A549 (cell line): ENCODE measurements around the gene IGFBP2. TPM values are rescaled to one million over a fixed set of nuclear protein-coding genes. Genes with fewer than 3 reads are reported as not detected.

ENCODE experiments used
- ATAC-seq, 2 experiments: fragments of 200-7000 bp in 1 of 2; fragments of >200 bp in 1 of 2; cut with Nextera tagmentation in 1 of 2; cut with Tn5 transposase in 1 of 2; 3 replicates each; pipeline versions ENCODE4 v1.8.0 to v1.9.1; 2018 to 2020; ENCODE audit warnings: mild to moderate bottlenecking in 1 of 2, moderate library complexity in 1 of 2
- CTCF ChIA-PET: fragments of 300-600 bp; sonication (Branson Sonifier 250); formaldehyde crosslinking; extraction: SDS; loops from one replicate; lab custom pipeline; 2021; ENCODE audit warnings: antibody characterized with exemption, inconsistent platforms; lab: Yijun Ruan, JAX
- POLR2A ChIA-PET: fragments of 350-600 bp; formaldehyde crosslinking; extraction: SDS; loops from one replicate; lab custom pipeline; 2021; ENCODE audit warnings: antibody characterized with exemption, inconsistent platforms; lab: Yijun Ruan, JAX
- DNase-seq, 2 experiments: peaks; one replicate each; pipeline versions ENCODE4 v3.0.0 to v3.0.0-alpha.2; 2011 to 2016; ENCODE audit warnings: low read depth in 1 of 2, low spot score in 1 of 2
- FAIRE-seq: peaks from 2 replicates; lab custom pipeline; 2011; peaks lifted over from hg19 to GRCh38; lab: Jason Lieb, UNC
- H3K27ac ChIP-seq, 2 experiments: fragments of >200 bp; sonication (Bioruptor Twin); formaldehyde crosslinking; 3 replicates each; pipeline ENCODE4 v1.5.1; 2016 to 2017
- H3K4me1 ChIP-seq: fragments of >200 bp; sonication (Bioruptor Twin); formaldehyde crosslinking; 3 replicates; pipeline ENCODE4 v1.6.1; 2016
- H3K4me2 ChIP-seq: fragments of >200 bp; sonication (Bioruptor Twin); formaldehyde crosslinking; 3 replicates; pipeline ENCODE4 v1.6.1; 2016
- H3K4me3 ChIP-seq: fragments of >200 bp; sonication (Bioruptor Twin); formaldehyde crosslinking; 3 replicates; pipeline ENCODE4 v1.5.1; 2016
- H3K9me3 ChIP-seq: fragments of >200 bp; sonication (Bioruptor Twin); formaldehyde crosslinking; 3 replicates; pipeline ENCODE4 v1.6.1; 2016
- BCL3 ChIP-seq: fragments of >200 bp; sonication (Bioruptor Twin); formaldehyde crosslinking; IDR thresholded peaks from 3 replicates; pipeline ENCODE4 v1.6.1; 2016
- BHLHE40 ChIP-seq: IDR thresholded peaks from 2 replicates; pipeline ENCODE4 v1.6.1; 2012; ENCODE audit warnings: low read depth, low read length, inconsistent platforms
- CEBPB ChIP-seq, 2 experiments: fragments of >200 bp in 1 of 2; sonication (Bioruptor Twin) in 1 of 2; formaldehyde crosslinking in 1 of 2; IDR thresholded peaks; 2 replicates each; pipeline ENCODE4 v1.6.1; 2012 to 2016
- CHD4 ChIP-seq: fragments of 200-600 bp; sonication (generic); IDR thresholded peaks from 2 replicates; pipeline ENCODE4 v1.6.1; 2016; ENCODE audit warnings: antibody characterized with exemption, mild to moderate bottlenecking, borderline replicate concordance
- ESRRA ChIP-seq: fragments of 150-350 bp; IDR thresholded peaks from 2 replicates; pipeline ENCODE4 v1.6.1; 2014; ENCODE audit warnings: mild to moderate bottlenecking, low read length, borderline replicate concordance
- FOXS1 ChIP-seq: fragments of 250-450 bp; sonication (Bioruptor Pico); IDR thresholded peaks from 2 replicates; pipeline ENCODE4 v1.5.0; 2020; ENCODE audit warnings: mild to moderate bottlenecking, moderate library complexity
- GATA3 ChIP-seq: IDR thresholded peaks from 2 replicates; pipeline ENCODE4 v1.6.1; 2012; ENCODE audit warnings: borderline replicate concordance
- HES2 ChIP-seq: fragments of >200 bp; sonication (Bioruptor Twin); formaldehyde crosslinking; IDR thresholded peaks from 2 replicates; pipeline ENCODE4 v1.6.1; 2016
- HOXA7 ChIP-seq: fragments of 250-450 bp; sonication (Bioruptor Pico); IDR thresholded peaks from 2 replicates; pipeline ENCODE4 v1.5.0; 2020; ENCODE audit warnings: mild to moderate bottlenecking, moderate library complexity
- HOXB5 ChIP-seq: fragments of 250-450 bp; sonication (Bioruptor Pico); IDR thresholded peaks from 2 replicates; pipeline ENCODE4 v1.5.0; 2020; ENCODE audit warnings: mild to moderate bottlenecking, moderate library complexity
- KDM5A ChIP-seq: fragments of 200-600 bp; sonication (generic); IDR thresholded peaks from 2 replicates; pipeline ENCODE4 v1.6.1; 2016; ENCODE audit warnings: antibody characterized with exemption, mild to moderate bottlenecking
- NR3C1 ChIP-seq: fragments of >200 bp; sonication (Bioruptor Twin); formaldehyde crosslinking; IDR thresholded peaks from 3 replicates; pipeline ENCODE4 v1.6.1; 2017
- PHF8 ChIP-seq: fragments of 200-600 bp; sonication (generic); IDR thresholded peaks from 2 replicates; pipeline ENCODE4 v1.6.1; 2016; ENCODE audit warnings: low read depth, mild to moderate bottlenecking, antibody characterized with exemption, moderate library complexity, borderline replicate concordance
- POLR2A ChIP-seq: IDR thresholded peaks from 2 replicates; pipeline ENCODE4 v1.6.1; 2012; ENCODE audit warnings: mild to moderate bottlenecking, low read length
- RAD21 ChIP-seq, 2 experiments: fragments of >200 bp in 1 of 2; sonication (Bioruptor Twin) in 1 of 2; formaldehyde crosslinking in 1 of 2; IDR thresholded peaks in 1 of 2; conservative IDR thresholded peaks in 1 of 2; 2 replicates in 1 of 2; 3 replicates in 1 of 2; pipeline ENCODE4 v1.6.1; 2012 to 2018; ENCODE audit warnings: inconsistent platforms in 1 of 2
- RCOR1 ChIP-seq: fragments of 150-350 bp; IDR thresholded peaks from 2 replicates; pipeline ENCODE4 v1.6.1; 2014; ENCODE audit warnings: antibody characterized with exemption, low read length, low read depth
- REST ChIP-seq: fragments of 200-600 bp; sonication (generic); IDR thresholded peaks from 2 replicates; pipeline ENCODE4 v1.6.1; 2016; ENCODE audit warnings: antibody characterized with exemption, mild to moderate bottlenecking, moderate library complexity
- SREBF2 ChIP-seq: fragments of 450-650 bp; IDR thresholded peaks from 2 replicates; pipeline ENCODE4 v1.6.1; 2014; ENCODE audit warnings: mild to moderate bottlenecking, moderate library complexity
- TFCP2L1 ChIP-seq: fragments of 250-450 bp; sonication (Bioruptor Pico); IDR thresholded peaks from 2 replicates; pipeline ENCODE4 v1.5.0; 2021; ENCODE audit warnings: mild to moderate bottlenecking
- ZFP36 ChIP-seq: fragments of 450-650 bp; IDR thresholded peaks from 2 replicates; pipeline ENCODE4 v1.6.1; 2014; ENCODE audit warnings: borderline replicate concordance; ENCODE audit not compliant: partially characterized antibody
- WGBS: methylation state at CpG from one replicate; pipeline ENCODE4 v1.1.6; 2017; ENCODE audit errors: missing lambda C conversion rate; 5-methylcytosine and 5-hydroxymethylcytosine counted together
- polyA plus RNA-seq, 4 experiments: library from polyadenylated mRNA; depleted of rRNA in 3 of 4; stranded (reverse); fragments of >200 nt; fragmentation: RNase III in 1 of 4; extraction: RNeasy Plus Mini Kit Qiagen cat#74134 plus additional on column Dnase treatment in 1 of 4; gene quantifications; 2 replicates in 3 of 4; 3 replicates in 1 of 4; pipeline ENCODE4 v1.2.3, GENCODE V29; 2011 to 2017

Gene IGFBP2
- polyA plus RNA-seq, 2 of the 4 experiments (the other 2 are of a cell fraction), result 26.1 to 34.9 TPM

GRCh38 chr2:216657086-216657855, 24.1 kb downstream of the IGFBP2 start:
- H3K4me1 ChIP-seq, result peaks cover 14% of the 10 kb centered on the region; the same call in 2 of the 3 replicates
- ChIA-PET POLR2A (no interaction called here), CTCF (interaction anchor here (1.2 to 16.9 kb wide), 3 partner anchors 10 to 136 kb away, joined by 3 to 402 read pairs (median 20); no protein-coding TSS in a partner anchor)
- TF ChIP-seq ESRRA, result no peak
- no peak for TF ChIP-seq RAD21 (conservative IDR thresholded peaks at IDR 0.05 in 1 of 2, IDR thresholded peaks at IDR 0.05 in 1 of 2)
- no peak overlapping the region for H3K4me2 ChIP-seq
- DNase-seq (no peak), FAIRE-seq (no peak), ATAC-seq (no peak)
- 88% methylated on average over 16 of the region's 16 CpGs for WGBS
- H3K9me3 ChIP-seq, result no peaks in the 10 kb centered on the region
- H3K27ac ChIP-seq, result peak overlapping the region in 1 of 2 experiments; percentile 37; a peak in 1 of 6 replicates
- no peak overlapping the region for H3K4me3 ChIP-seq

- TF ChIP-seq POLR2A, result no peak
- TF ChIP-seq PHF8, result no peak
- TF ChIP-seq HOXA7 (CRISPR knock-in tag), result no peak
- TF ChIP-seq HES2, result no peak
- TF ChIP-seq BHLHE40, result no peak
- TF ChIP-seq GATA3, result no peak
- TF ChIP-seq REST, result no peak
- TF ChIP-seq CEBPB (IDR thresholded peaks at IDR 0.05), result no peak
- no peak for TF ChIP-seq CHD4
- no peak for TF ChIP-seq FOXS1
- no peak for TF ChIP-seq BCL3
- no peak for TF ChIP-seq HOXB5 (CRISPR knock-in tag)
- TF ChIP-seq TFCP2L1, result no peak
- TF ChIP-seq RCOR1, result no peak
- no peak for TF ChIP-seq ZFP36
- no peak for TF ChIP-seq SREBF2
- no peak for TF ChIP-seq KDM5A
- TF ChIP-seq NR3C1, result no peak
- TF ChIP-seq, all 56 proteins: peak for 0
- H3K27ac ChIP-seq, result no peak overlapping the region
- ATAC-seq, result no peak
- no peak overlapping the region for H3K4me3 ChIP-seq
- no peak for FAIRE-seq
- H3K4me2 ChIP-seq, result no peak overlapping the region
- POLR2A ChIA-PET, result no interaction called here
- H3K9me3 ChIP-seq, result no peaks in the 10 kb centered on the region
- 68% methylated on average over 7 of the region's 7 CpGs for WGBS
- no peak for DNase-seq
- peaks cover 10% of the 10 kb centered on the region; the same call in 2 of the 3 replicates for H3K4me1 ChIP-seq
- CTCF ChIA-PET, result interaction anchor here (3.9 to 16.9 kb wide), 2 partner anchors 9 to 137 kb away, joined by 20 to 402 read pairs; no protein-coding TSS in a partner anchor
Measured at GRCh38 chr2:216657980-216658379, 24.8 kb downstream of the IGFBP2 start.
